ENCODE measurements around the gene TBX6. TPM values are rescaled to one million over a fixed set of nuclear protein-coding genes. Genes with fewer than 3 reads are reported as not detected.

The TBX6 gene
- total and polyA plus RNA-seq, 12 donors = 0.28 to 1.7 (median 0.57) TPM

DNA sequence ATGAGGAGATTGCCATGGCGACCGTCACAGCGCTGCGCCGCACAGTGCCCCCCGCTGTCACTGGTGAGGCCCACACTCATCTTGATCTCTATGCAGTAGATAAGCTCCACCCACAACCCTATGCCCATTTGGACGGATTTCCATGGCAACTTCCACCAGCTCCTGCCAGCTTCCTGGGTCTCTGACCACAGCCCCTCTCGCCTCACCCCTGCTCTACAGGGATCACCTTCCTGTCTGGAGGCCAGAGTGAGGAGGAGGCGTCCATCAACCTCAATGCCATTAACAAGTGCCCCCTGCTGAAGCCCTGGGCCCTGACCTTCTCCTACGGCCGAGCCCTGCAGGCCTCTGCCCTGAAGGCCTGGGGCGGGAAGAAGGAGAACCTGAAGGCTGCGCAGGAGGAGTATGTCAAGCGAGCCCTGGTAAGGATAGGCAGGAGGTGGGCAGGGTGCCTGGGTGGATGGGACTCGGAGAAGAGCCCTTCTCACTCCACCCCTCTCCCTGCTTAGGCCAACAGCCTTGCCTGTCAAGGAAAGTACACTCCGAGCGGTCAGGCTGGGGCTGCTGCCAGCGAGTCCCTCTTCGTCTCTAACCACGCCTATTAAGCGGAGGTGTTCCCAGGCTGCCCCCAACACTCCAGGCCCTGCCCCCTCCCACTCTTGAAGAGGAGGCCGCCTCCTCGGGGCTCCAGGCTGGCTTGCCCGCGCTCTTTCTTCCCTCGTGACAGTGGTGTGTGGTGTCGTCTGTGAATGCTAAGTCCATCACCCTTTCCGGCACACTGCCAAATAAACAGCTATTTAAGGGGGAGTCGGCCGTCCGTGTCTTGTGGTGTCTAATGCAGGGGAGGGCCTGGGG, 21.9 kb downstream of the TBX6 start:
- Histone ChIP-seq H3K36me3 (peaks cover 8 to 80% (median 57%) of the 10 kb centered on the region in 9 donors), H3K27ac (peak overlapping the region in 9 of 10 donors; percentile 3 to 100 (median 53)), H3K4me1 (peaks cover 11 to 54% (median 51%) of the 10 kb centered on the region in 9 donors), H3K27me3 (no peaks in the 10 kb centered on the region), H3K9me3 (no peaks in the 10 kb centered on the region), H3K4me3 (peak overlapping the region in 8 of 10 donors; percentile 10 to 100 (median 22))
- DNase-seq = peak in 1 of 2 donors; percentile 24
- intact Hi-C loops (cut with DNase I) = loop anchor here in 3 of 10 donors (5.0 to 10.0 kb wide), 5 partner anchors 98 to 585 kb away; partner anchors contain the start of genes FBRS (in 1 of the 3), PRR14 (in 1 of the 3), TAOK2 (in 1 of the 3) and ZNF747 (in 1 of the 3)
- WGBS, 2 donors = 46 to 58% methylated on average over 31 of the region's 31 CpGs
- ATAC-seq = no peak
- TF ChIP-seq, protein P1, sequence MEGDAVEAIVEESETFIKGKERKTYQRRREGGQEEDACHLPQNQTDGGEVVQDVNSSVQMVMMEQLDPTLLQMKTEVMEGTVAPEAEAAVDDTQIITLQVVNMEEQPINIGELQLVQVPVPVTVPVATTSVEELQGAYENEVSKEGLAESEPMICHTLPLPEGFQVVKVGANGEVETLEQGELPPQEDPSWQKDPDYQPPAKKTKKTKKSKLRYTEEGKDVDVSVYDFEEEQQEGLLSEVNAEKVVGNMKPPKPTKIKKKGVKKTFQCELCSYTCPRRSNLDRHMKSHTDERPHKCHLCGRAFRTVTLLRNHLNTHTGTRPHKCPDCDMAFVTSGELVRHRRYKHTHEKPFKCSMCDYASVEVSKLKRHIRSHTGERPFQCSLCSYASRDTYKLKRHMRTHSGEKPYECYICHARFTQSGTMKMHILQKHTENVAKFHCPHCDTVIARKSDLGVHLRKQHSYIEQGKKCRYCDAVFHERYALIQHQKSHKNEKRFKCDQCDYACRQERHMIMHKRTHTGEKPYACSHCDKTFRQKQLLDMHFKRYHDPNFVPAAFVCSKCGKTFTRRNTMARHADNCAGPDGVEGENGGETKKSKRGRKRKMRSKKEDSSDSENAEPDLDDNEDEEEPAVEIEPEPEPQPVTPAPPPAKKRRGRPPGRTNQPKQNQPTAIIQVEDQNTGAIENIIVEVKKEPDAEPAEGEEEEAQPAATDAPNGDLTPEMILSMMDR (IDR thresholded peaks at IDR 0.05) = no peak

DNA sequence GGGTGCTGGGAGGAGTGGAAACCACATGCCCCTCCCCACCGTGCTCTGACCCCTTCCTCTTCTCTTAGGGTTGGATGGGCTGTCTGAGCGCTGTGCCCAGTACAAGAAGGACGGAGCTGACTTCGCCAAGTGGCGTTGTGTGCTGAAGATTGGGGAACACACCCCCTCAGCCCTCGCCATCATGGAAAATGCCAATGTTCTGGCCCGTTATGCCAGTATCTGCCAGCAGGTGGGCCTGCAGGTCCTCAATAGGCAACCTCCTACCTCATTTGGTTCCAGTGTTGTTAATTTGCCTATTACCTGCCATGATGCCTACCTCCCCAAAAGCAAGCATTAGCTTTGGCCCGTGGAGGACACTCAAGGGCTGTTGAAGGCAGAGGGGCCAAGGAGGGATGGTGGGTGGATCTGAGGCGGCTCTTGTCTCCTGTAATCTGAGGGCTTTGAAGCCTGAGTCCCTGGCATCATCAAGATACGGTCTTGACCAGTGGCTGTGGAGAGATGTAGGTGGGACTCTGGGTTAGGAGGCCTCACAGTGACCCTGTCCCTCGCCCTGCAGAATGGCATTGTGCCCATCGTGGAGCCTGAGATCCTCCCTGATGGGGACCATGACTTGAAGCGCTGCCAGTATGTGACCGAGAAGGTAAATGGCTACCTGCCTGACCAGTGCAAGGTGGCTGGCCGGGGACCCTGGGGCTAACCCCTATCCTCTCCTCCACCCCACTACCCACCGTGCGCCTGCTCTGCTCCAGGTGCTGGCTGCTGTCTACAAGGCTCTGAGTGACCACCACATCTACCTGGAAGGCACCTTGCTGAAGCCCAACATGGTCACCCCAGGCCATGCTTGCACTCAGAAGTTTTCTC, 22.7 kb downstream of the TBX6 start:
- peaks cover 8 to 80% (median 57%) of the 10 kb centered on the region in 9 donors for H3K36me3 ChIP-seq
- ATAC-seq (no peak), DNase-seq (no peak)
- TF ChIP-seq, protein P1 (IDR thresholded peaks at IDR 0.05) = peak in 7 of 9 donors; percentile 24 to 45 (median 28)
- no peaks in the 10 kb centered on the region for H3K9me3 ChIP-seq
- no peaks in the 10 kb centered on the region for H3K27me3 ChIP-seq
- peak overlapping the region in 8 of 10 donors; percentile 20 to 100 (median 98) for H3K27ac ChIP-seq
- peak overlapping the region in 7 of 10 donors; percentile 18 to 100 (median 79) for H3K4me3 ChIP-seq
- 68% methylated on average over 17 of the region's 17 CpGs for WGBS, 2 donors
- intact Hi-C loops (cut with DNase I) = loop anchor here in 2 of 10 donors (5.0 to 10.0 kb wide), 3 partner anchors 97 to 466 kb away; partner anchors contain the start of genes TAOK2 (in 1 of the 2) and ZNF747 (in 1 of the 2)
- peaks cover 11 to 57% (median 53%) of the 10 kb centered on the region in 9 donors for H3K4me1 ChIP-seq

DNA sequence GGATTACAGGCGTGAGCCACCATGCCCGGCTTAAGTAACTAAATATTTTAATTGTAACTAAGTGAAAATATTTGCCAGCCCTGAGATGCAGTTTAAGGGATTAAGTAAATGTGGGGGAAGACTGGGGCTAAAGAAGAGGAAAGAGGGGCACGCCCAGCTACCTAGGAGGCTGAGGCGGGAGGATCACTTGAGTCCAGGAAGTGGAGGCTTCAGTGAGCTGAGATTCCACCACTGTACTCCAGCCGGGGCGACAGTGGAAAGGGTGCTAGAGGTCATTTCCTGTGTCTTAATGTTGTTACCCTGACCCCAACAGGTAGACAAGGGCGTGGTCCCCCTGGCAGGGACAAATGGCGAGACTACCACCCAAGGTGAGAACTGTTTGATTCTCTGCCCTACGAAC, 23.4 kb downstream of the TBX6 start:
- DNase-seq (no peak), ATAC-seq (no peak)
- H3K9me3 ChIP-seq = no peaks in the 10 kb centered on the region
- H3K27ac ChIP-seq = peak overlapping the region in 8 of 10 donors; percentile 20 to 100 (median 98)
- H3K4me1 ChIP-seq = peaks cover 16 to 64% (median 59%) of the 10 kb centered on the region in 9 donors
- H3K36me3 ChIP-seq = peaks cover 8 to 76% (median 56%) of the 10 kb centered on the region in 9 donors
- 73 to 78% methylated on average over 9 of the region's 9 CpGs for WGBS, 2 donors
- H3K27me3 ChIP-seq = no peaks in the 10 kb centered on the region
- peak overlapping the region in 7 of 10 donors; percentile 79 to 100 (median 93) for H3K4me3 ChIP-seq
- TF ChIP-seq, protein P1 (IDR thresholded peaks at IDR 0.05) = no peak
- intact Hi-C loops (cut with DNase I) = loop anchor here in 2 of 10 donors (5.0 to 10.0 kb wide), 3 partner anchors 96 to 466 kb away; partner anchors contain the start of genes TAOK2 (in 1 of the 2) and ZNF747 (in 1 of the 2)

Data from heart right ventricle (tissue), 16 donors.